ENCODE results near the gene VTI1A.

The VTI1A gene

DNA sequence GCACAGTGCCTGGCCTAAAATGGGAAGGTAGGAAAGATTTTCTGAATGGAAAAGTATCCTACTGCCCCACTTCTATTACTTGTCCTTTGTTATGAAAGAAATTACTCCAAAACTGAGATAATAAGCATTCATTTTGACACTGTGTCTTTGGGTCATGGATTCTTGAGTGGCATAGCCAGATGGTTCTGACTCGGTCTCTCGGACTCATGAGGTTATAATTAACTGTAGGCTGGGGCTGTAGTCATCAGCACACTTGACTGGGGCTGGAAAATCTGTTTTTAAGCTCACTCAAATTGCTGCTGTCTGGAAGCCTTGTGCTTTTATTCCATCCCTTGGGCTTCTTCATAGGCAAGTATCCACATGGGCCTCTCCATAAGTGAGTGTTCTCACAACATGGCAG is 160.5 kb downstream of the VTI1A start:
- TF ChIP-seq, protein P1, sequence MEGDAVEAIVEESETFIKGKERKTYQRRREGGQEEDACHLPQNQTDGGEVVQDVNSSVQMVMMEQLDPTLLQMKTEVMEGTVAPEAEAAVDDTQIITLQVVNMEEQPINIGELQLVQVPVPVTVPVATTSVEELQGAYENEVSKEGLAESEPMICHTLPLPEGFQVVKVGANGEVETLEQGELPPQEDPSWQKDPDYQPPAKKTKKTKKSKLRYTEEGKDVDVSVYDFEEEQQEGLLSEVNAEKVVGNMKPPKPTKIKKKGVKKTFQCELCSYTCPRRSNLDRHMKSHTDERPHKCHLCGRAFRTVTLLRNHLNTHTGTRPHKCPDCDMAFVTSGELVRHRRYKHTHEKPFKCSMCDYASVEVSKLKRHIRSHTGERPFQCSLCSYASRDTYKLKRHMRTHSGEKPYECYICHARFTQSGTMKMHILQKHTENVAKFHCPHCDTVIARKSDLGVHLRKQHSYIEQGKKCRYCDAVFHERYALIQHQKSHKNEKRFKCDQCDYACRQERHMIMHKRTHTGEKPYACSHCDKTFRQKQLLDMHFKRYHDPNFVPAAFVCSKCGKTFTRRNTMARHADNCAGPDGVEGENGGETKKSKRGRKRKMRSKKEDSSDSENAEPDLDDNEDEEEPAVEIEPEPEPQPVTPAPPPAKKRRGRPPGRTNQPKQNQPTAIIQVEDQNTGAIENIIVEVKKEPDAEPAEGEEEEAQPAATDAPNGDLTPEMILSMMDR (IDR thresholded peaks at IDR 0.05; ENCODE audit: control insufficient read depth, extremely low read depth, insufficient read depth), result no peak
- no peak overlapping the region for H3K4me3 ChIP-seq (ENCODE audit: low read depth, low read length)
- DNase-seq (ENCODE audit: low read depth), result no peak

DNA sequence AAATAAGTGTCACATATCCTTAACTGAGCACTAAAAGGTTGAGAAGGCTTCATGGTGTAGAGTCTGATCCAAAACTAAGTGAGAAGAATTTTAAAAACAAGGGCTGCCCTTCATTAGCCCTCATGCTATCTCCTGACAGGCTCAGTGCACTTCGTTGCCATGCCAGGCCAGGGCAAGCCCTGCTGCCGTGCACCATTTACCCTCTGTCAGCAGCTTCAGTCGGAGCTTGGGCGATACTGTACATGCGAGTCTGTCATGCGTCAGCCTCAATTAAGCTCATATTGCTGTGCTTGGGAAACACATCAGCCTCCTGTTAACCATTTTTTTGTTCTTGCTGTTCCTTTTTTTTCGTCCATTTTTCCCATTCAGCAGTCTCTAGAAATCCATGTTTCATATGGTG is 166.6 kb downstream of the VTI1A start:
- TF ChIP-seq, protein P1 (IDR thresholded peaks at IDR 0.05; ENCODE audit: control insufficient read depth, extremely low read depth, insufficient read depth), result no peak
- no peak for DNase-seq (ENCODE audit: low read depth)
- no peak overlapping the region for H3K4me3 ChIP-seq (ENCODE audit: low read depth, low read length)

DNA sequence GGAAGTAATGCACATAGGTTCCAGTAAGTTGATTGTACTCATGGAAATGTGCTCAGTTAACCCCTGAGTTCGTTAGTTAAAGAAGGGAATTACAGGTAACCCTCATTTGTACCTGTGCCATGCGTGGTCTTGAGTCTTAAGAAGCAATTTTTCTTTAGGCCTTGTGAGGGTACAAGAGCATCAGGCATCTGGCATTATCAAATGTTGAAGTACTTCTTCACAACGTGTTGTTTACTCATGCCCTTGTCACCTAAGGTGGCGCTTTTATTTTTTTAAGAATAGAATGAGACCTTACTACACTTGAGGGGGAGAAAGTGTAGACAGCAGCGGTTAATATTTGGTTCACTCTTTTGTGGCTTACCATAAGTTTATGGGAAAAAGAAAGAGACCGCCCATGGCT is 167.1 kb downstream of the VTI1A start:
- no peak for DNase-seq (ENCODE audit: low read depth)
- TF ChIP-seq, protein P1 (IDR thresholded peaks at IDR 0.05; ENCODE audit: control insufficient read depth, extremely low read depth, insufficient read depth), result no peak
- H3K4me3 ChIP-seq (ENCODE audit: low read depth, low read length), result no peak overlapping the region

DNA sequence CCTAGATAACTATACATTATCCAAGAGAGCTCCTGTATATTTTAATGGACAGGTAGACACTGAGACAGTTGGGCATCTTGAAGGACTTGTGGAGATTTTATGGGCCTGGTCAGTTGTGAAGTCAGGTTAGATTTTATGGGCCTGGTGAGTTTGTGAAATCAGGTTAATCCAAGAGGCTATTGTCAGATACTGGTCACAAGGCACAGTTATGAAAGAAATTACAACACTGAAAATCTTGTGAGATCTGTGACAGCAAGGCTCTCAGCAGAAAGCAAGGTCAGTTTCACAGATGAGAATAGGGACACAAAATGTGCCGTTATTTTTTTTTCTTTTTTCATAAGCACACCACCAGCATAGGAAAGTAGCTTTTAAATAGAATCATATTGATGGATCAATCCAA is 167.6 kb downstream of the VTI1A start:
- no peak overlapping the region for H3K4me3 ChIP-seq (ENCODE audit: low read depth, low read length)
- TF ChIP-seq, protein P1 (IDR thresholded peaks at IDR 0.05; ENCODE audit: control insufficient read depth, extremely low read depth, insufficient read depth), result no peak
- no peak for DNase-seq (ENCODE audit: low read depth)

DNA sequence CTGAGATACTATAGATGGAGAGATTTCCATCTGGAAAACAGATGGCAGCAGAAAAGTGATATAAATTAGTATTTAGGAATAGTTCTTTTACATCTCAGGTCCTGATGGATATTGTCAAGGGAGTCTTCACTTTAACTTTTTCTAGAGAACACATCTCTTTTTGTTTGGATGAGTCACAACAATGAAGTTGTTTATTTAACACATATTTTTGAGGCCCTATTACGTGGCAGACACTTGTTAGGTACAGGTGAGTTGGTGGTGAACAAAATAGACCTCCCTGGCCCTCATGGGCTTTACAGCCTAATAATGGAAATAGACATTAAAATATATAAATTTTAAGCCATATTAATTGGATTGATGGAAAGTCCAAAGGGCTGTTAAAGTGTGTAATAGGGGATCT is 168.3 kb downstream of the VTI1A start:
- DNase-seq (ENCODE audit: low read depth), result no peak
- H3K4me3 ChIP-seq (ENCODE audit: low read depth, low read length), result no peak overlapping the region
- TF ChIP-seq, protein P1 (IDR thresholded peaks at IDR 0.05; ENCODE audit: control insufficient read depth, extremely low read depth, insufficient read depth), result no peak

DNA sequence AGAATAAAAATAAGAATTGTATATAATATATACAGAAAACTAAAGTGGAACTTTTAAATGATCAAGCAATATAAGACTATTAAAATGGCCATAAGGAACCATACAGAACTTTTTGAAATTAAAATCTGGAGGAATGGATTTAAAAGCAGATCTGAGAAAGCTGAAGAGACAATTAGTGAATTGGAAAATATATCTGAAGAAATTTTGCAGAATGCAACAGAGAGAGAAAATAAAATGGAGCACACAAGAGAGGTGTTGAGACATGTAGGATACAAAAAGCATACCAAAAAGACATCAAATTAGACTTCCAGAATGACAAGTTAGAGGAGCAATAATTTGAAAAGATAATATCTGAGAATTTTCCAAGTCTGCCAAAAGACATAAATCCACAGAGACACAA is 169.6 kb downstream of the VTI1A start:
- no peak for DNase-seq (ENCODE audit: low read depth)
- TF ChIP-seq, protein P1 (IDR thresholded peaks at IDR 0.05; ENCODE audit: control insufficient read depth, extremely low read depth, insufficient read depth), result no peak
- H3K4me3 ChIP-seq (ENCODE audit: low read depth, low read length), result no peak overlapping the region

DNA sequence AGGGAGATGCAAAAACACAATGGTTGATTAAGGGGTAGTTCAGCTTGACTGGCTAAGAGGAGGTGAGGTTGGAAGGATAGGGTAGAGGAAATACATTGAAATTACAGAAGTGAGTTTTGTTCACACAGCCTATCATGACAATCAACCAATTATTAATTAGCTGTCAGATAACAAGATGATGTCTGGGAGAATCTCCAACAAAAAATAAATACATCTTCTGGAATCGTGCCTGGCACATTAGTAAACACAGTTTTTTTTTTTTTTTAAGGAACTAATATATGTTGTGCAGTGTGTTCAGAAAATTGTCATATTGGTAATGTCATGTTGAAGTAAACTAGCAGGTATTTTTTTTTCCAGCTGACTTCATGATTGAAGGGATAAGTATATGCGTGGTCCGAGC is 171.8 kb downstream of the VTI1A start:
- no peak overlapping the region for H3K4me3 ChIP-seq (ENCODE audit: low read depth, low read length)
- DNase-seq (ENCODE audit: low read depth), result no peak
- TF ChIP-seq, protein P1 (IDR thresholded peaks at IDR 0.05; ENCODE audit: control insufficient read depth, extremely low read depth, insufficient read depth), result no peak
